Stimulated activated naive B cell treated with anti-CD40 and anti-IgM and Interleukin-4, amounts not matched to agents 10 μg/mL and 1 μg/mL and 100 μg/mL, for 72 hours (primary cell): ENCODE data around the gene EP400.

Source experiments
- ATAC-seq, 2 donors: fragments of 150-1000 bp; cut with Tn5 transposase; replicated peaks; 2 replicates each; pipeline ENCODE4 v1.10.0; 2021; ENCODE audit warnings: moderate library complexity in 1 of 2
- DNase-seq: peaks from one replicate; pipeline ENCODE4 v3.0.0; 2021
- H3K27ac Mint-ChIP-seq: one replicate; pipeline ENCODE4 v1.8.0; 2022; ENCODE audit warnings: mild to moderate bottlenecking, mixed read lengths
- H3K27me3 Mint-ChIP-seq, 2 donors: one replicate each; pipeline ENCODE4 v1.8.0; 2022; ENCODE audit warnings: mixed read lengths in 2 of 2
- H3K36me3 Mint-ChIP-seq, 2 donors: one replicate each; pipeline ENCODE4 v1.8.0; 2022; ENCODE audit warnings: mixed read lengths in 2 of 2, mild to moderate bottlenecking in 1 of 2
- H3K4me1 Mint-ChIP-seq, 2 donors: one replicate each; pipeline ENCODE4 v1.8.0; 2022; ENCODE audit warnings: mixed read lengths in 2 of 2, mild to moderate bottlenecking in 1 of 2
- H3K4me3 Mint-ChIP-seq, 2 donors: one replicate each; pipeline ENCODE4 v1.8.0; 2022; ENCODE audit warnings: mild to moderate bottlenecking in 2 of 2, mixed read lengths in 2 of 2, moderate library complexity in 1 of 2
- H3K9me3 Mint-ChIP-seq, 2 donors: one replicate each; pipeline ENCODE4 v1.8.0; 2022; ENCODE audit warnings: mixed read lengths in 2 of 2, mild to moderate bottlenecking in 1 of 2

Gene EP400, protein sequence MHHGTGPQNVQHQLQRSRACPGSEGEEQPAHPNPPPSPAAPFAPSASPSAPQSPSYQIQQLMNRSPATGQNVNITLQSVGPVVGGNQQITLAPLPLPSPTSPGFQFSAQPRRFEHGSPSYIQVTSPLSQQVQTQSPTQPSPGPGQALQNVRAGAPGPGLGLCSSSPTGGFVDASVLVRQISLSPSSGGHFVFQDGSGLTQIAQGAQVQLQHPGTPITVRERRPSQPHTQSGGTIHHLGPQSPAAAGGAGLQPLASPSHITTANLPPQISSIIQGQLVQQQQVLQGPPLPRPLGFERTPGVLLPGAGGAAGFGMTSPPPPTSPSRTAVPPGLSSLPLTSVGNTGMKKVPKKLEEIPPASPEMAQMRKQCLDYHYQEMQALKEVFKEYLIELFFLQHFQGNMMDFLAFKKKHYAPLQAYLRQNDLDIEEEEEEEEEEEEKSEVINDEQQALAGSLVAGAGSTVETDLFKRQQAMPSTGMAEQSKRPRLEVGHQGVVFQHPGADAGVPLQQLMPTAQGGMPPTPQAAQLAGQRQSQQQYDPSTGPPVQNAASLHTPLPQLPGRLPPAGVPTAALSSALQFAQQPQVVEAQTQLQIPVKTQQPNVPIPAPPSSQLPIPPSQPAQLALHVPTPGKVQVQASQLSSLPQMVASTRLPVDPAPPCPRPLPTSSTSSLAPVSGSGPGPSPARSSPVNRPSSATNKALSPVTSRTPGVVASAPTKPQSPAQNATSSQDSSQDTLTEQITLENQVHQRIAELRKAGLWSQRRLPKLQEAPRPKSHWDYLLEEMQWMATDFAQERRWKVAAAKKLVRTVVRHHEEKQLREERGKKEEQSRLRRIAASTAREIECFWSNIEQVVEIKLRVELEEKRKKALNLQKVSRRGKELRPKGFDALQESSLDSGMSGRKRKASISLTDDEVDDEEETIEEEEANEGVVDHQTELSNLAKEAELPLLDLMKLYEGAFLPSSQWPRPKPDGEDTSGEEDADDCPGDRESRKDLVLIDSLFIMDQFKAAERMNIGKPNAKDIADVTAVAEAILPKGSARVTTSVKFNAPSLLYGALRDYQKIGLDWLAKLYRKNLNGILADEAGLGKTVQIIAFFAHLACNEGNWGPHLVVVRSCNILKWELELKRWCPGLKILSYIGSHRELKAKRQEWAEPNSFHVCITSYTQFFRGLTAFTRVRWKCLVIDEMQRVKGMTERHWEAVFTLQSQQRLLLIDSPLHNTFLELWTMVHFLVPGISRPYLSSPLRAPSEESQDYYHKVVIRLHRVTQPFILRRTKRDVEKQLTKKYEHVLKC (N-terminal part only)

DNA sequence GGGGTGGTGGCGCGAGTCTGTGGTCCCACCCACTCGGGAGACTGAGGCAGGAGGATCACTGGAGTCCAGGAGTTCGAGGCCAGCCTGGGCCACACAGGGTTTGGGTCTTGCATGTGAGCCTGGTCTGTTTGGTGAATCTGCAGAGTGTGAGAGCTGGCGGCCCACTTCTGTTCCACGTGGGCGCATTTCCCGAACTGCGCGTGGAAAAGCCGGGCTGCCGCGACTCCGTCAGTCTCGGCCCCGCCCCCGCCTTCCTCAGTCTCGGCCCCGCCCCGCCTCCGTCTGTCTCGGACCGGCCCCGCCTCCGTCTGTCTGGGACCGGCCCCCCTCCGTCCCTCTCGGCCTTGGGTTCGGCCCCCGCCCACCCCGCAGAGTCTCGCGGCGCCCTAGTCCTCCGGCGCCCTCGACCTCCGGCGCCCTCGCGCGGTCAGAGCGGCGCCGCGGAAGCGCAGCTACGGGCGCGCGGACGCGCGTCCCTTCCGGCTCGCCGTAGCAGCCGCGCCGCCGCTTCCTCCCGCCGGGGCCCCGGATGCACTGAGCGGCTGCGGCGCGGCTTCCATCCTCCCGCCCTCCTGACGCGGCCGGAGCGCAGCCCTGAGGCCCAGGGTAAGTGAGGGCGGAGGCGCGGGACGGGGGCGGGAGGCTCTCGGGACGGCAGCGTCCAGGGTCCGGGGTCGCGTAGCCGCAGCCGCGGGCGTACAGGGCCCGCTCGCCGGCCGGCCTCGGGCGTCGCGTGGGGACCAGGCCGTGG, at the start of gene EP400:
TSS of gene EP400 (plus strand) at position 512 of the 751 bp plus-strand sequence. CDS start 10,678 bp downstream, outside the sequence.
- Mint-ChIP-seq H3K4me3 (peak within 1 kb of the TSS; percentile 88 to 91), H3K27ac (peak within 1 kb of the TSS; percentile 96), H3K9me3 (no peaks in the 10 kb centered on the region), H3K36me3 (peaks cover 7% of the 10 kb centered on the region in 2 donors), H3K4me1 (peaks cover 16 to 22% of the 10 kb centered on the region in 2 donors), H3K27me3 (no peaks in the 10 kb centered on the region)
- ATAC-seq (peak; percentile 92 to 93), DNase-seq (peak; percentile 88)

DNA sequence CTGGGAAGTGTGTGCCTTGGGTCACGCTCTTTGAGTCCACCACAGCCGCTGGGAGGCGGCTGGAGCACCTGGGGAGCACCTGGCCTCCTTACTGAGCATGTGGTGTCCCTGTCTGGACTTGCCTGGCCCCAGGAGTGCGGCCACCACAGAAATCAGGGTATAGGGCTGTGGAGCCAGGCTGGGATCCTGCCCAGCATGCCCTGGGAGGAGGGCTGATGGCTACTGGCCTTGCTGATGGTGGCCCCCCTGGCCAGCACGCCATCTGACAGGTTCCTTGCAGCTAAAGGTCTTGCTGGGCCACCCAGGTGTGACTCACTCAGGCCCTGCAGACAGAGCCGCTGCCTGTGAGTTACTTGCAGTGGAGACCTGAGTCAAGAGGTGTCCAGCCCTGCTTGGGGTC, 49.3 kb upstream of the EP400 start:
- Mint-ChIP-seq H3K4me1 (peaks cover 14 to 38% of the 10 kb centered on the region in 2 donors), H3K4me3 (no peak overlapping the region), H3K27me3 (no peaks in the 10 kb centered on the region), H3K36me3 (peaks cover 0 to 6% of the 10 kb centered on the region in 2 donors), H3K27ac (no peak overlapping the region), H3K9me3 (no peaks in the 10 kb centered on the region)
- DNase-seq (no peak), ATAC-seq (no peak)

DNA sequence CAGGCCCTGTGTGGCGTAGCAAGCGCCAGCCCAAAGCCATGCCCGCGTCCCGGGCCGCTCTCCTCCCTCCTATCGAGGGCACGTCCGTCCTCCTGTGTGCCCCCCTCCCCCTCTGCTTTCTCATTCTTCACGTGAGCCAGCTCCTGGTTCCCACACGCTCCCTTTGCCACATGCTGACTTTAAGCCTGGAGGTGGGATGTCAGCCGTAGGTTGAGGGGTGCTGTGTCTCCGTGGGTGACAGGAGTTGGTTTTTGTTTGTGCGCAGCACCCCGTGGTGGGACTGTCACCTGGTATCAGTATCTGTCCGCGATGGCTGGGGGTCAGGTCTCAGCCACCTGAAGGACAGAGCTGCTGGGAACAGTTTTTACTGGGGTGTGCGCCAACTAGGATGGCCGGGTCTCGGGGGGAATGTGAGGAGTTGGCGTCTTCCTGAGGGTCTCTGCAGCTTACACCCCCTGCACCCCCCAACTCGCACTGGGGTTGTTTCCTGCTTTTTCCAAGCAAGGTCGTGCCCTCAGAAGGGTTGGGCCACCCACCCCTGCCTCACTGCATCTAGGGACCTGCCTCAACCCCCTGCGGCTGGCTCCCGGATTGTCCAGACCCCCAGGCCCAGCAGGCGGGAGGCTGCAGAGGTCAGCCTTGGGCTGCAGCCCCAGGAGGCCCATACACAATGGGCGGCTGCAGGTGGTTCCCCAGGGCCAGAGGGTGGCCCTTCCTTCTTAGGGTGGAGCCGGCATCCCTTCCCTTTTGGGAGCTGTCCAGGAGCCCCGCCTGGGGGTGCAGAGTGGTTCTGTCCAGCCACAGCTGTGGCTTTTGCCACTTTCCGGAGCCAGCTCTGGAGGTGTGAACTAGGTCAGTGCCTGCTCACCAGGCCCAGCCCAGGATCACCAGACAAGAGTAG, 48.1 kb upstream of the EP400 start:
- Mint-ChIP-seq H3K4me3 (no peak overlapping the region), H3K36me3 (peaks cover 0 to 6% of the 10 kb centered on the region in 2 donors), H3K27me3 (no peaks in the 10 kb centered on the region), H3K4me1 (peaks cover 9 to 30% of the 10 kb centered on the region in 2 donors), H3K9me3 (no peaks in the 10 kb centered on the region), H3K27ac (no peak overlapping the region)
- DNase-seq (no peak), ATAC-seq (no peak)

DNA sequence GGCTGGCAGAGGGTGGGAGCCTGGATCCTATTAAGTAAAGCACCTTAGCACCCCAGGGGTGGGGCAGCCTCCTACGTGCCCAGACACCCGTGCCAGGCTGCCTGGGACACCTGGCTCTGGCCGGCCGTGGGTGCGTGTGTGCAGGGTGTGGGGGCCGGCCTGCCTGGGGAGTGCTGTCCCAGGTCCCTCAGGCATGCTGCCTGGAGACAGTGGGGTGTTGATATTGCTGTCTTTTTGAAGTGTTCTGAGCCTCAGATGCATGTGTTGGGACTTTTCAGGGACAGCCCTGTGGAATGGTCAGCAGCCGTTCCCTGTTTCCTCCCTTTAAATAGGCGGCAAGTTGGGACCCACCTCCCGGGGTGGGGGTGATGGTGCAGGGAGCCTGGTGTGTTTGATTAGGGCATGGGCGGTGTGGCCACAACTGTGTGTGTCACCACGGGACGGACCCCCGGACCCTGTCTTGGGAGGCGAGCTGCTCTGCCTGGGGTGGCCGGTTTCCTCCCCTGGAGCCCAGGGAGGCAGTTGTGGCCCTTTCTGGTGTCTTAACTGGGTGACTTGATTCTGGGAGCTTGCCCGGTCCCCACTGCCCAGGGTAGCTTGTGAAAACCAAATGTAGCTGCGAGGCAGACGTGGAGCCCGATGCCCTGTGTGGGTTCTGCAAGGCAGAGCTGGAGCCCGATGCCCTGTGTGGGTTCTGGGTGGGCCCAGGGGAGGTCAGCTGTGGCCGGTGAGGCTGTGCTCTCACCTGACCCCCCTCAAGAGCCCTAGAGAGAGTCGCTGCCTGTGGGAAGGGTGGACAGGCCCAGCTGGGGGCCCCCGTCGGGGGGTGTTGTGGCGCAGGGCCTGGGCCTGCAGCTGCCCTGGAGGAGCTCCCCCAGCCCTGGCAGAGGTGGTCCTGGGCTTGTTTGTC, 47.2 kb upstream of the EP400 start:
- Mint-ChIP-seq H3K36me3 (peaks cover 0 to 6% of the 10 kb centered on the region in 2 donors), H3K27ac (no peak overlapping the region), H3K4me1 (peaks cover 6 to 21% of the 10 kb centered on the region in 2 donors), H3K27me3 (no peaks in the 10 kb centered on the region), H3K9me3 (no peaks in the 10 kb centered on the region), H3K4me3 (no peak overlapping the region)
- ATAC-seq: no peak
- no peak for DNase-seq

DNA sequence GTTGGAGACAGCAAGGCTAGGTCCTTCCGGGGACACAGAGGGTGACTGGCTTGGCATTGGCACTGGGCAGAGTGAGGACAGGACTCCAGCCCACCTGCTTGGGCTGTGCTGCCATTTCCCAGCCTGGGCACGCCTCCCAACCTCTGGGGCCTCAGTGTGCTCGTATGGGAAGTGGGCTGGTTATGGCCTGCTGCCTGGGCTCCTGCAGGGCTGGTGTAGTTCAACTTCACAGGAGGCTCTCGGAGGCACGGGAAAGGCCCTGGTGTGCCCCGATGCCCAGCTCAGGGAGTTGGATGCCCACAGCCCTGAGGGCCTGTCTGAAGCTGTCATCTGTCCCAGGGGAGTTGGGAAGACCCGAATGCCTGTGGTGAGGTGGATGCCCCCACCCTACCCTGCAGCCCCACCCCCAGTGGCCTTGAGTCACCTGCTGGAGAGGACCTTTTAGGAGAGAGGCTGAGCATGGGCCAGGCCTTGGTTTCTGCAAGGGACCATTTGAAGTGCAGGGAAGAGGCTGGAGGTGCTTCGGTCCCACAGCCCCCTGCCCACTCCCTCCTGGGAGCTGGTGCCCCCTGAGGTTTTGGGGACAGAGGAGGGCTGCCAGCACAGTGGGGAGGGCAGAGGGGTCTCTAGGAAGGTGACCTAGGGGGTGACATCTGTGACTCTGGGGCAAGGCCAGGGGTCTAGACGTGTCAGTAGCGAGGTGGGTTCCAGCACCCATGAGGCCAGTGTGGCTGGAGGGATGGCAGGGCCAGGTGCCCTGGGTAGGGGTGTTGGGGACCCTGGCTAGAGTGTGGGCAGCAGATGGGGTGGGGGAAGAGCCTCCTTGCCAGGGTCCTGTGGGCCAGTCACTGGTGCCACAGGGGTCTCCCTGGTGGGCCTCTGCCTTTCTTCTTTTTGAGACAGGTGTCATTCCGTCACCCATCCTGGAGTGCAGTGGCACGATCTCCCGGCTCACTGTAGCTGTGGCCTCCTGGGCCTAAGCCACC, 46.2 kb upstream of the EP400 start:
- Mint-ChIP-seq H3K27me3 (no peaks in the 10 kb centered on the region), H3K27ac (no peak overlapping the region), H3K4me3 (no peak overlapping the region), H3K4me1 (peaks cover 5 to 17% of the 10 kb centered on the region in 2 donors), H3K9me3 (no peaks in the 10 kb centered on the region), H3K36me3 (peaks cover 0 to 6% of the 10 kb centered on the region in 2 donors)
- no peak for ATAC-seq
- no peak for DNase-seq

DNA sequence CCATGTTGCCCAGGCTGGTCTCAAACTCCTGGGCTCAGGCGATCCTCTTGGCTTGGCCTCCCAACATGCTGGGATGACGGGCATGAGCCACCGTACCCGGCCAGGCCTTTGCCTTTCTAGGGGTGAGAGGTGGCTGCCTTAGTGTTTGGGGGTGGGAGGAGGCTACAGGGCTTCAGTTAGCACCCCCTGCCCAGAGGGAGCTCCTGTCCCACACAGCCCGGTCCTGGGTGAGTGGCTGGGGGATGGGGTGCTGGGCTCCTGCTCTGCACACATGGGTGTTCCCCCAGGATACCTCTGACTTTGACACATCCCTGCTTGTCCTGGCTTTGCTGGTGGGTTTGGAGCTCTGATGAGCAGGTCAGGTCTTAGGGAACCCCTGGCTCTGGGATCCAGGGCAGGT, 45.4 kb upstream of the EP400 start:
- no peak overlapping the region for H3K4me3 Mint-ChIP-seq
- no peaks in the 10 kb centered on the region for H3K27me3 Mint-ChIP-seq
- H3K9me3 Mint-ChIP-seq: no peaks in the 10 kb centered on the region
- no peak for ATAC-seq
- no peak for DNase-seq
- H3K27ac Mint-ChIP-seq: peak overlapping the region; percentile 44
- peaks cover 5 to 17% of the 10 kb centered on the region in 2 donors for H3K4me1 Mint-ChIP-seq
- peaks cover 4 to 9% of the 10 kb centered on the region in 2 donors for H3K36me3 Mint-ChIP-seq

DNA sequence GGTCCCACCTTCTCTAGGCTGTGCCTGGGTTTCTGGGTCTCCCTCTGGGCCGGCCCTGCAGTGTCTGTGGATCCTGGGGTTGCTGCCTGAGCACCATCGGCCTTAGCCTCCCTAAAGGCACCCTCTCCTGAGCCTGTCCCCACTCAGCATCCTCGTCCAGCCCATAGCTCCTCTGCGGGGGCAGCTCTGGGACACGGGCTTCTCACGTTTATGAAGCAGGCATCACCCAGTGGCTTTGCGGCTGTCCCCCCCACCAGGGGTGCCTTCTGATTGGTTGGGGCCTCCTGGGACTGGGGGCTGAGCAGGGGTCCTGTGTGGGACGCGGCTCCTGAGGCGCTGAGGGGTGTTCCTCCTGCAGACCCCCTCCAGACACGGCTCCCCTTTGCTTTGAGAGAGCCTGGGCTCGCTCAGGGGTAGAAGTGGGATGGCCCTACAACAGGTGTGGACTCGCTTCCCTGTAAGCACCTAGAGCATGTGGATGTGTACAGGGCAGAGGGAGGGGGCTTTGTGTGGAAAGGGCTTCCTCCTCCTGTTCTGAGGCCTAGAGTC, 44.6 kb upstream of the EP400 start:
- DNase-seq (no peak), ATAC-seq (no peak)
- Mint-ChIP-seq H3K36me3 (peaks cover 4 to 8% of the 10 kb centered on the region in 2 donors), H3K9me3 (no peaks in the 10 kb centered on the region), H3K27ac (peak overlapping the region; percentile 20), H3K4me3 (no peak overlapping the region), H3K27me3 (no peaks in the 10 kb centered on the region), H3K4me1 (peaks cover 5 to 14% of the 10 kb centered on the region in 2 donors)

DNA sequence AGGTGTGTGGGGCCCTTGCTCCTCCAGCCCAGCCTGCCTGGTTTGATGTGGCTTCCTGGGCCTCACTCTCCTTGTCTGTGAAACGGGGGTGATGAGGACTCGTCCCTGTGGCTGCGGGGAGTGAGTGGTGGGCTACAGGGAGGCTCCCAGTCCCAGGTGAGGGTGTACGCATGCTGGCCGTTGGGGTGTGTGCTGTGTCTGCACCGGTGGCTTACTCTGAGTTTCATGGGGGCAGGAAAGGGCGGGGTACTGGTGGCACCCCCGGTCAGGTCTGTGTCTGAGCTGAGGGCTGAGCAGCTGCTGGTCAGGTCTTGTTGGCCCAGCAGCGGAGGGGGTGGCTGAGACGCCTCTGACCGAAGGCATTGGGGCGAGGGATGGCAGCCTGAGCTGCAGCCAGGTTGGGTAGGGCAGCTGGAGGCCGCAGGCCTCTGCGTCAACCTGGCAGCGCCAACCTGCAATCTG, 44.1 kb upstream of the EP400 start:
- H3K4me3 Mint-ChIP-seq: no peak overlapping the region
- peaks cover 5 to 10% of the 10 kb centered on the region in 2 donors for H3K4me1 Mint-ChIP-seq
- no peaks in the 10 kb centered on the region for H3K9me3 Mint-ChIP-seq
- DNase-seq: no peak
- peaks cover 4 to 6% of the 10 kb centered on the region in 2 donors for H3K36me3 Mint-ChIP-seq
- no peaks in the 10 kb centered on the region for H3K27me3 Mint-ChIP-seq
- H3K27ac Mint-ChIP-seq: peak overlapping the region; percentile 20
- no peak for ATAC-seq

DNA sequence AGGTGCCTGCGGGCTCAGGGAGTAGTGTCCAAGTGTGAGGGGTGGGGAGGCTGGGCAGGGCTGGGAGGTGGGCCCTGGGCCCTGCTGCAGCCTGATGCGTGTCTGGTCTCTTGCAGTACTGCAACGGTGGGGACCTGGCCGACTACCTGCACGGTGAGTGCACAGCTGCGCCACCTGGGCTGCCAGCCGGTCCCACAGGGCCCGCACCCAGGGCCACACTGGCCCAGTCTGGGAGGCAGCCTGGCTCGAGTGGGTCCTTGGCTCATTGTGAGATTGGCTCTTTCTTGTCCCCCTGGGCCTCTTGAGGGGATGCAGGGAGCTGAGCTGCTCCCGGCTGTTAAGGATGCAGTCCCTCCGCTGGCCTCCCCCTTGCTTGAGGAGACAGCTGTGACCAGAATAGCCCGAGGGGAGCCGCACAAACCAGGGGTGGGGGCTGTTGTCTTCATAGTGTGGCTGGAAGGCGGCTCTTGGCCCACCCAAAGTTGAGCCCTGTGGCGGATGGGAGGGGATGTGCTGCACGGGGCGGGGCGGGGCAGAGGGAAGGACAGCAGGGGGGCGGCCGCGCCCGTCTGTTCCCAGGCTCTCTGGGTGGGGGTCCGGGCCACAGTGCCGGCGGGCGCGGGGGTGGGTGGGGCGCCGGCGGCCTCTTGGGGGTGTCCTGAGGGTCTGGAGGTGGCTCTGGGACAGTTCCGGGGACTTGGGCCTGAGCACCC, 42.2 kb upstream of the EP400 start:
- DNase-seq (no peak), ATAC-seq (no peak)
- H3K27me3 Mint-ChIP-seq: no peaks in the 10 kb centered on the region
- H3K36me3 Mint-ChIP-seq: peaks cover 7 to 11% of the 10 kb centered on the region in 2 donors
- no peak overlapping the region for H3K4me3 Mint-ChIP-seq
- no peaks in the 10 kb centered on the region for H3K9me3 Mint-ChIP-seq
- peaks cover 2 to 5% of the 10 kb centered on the region in 2 donors for H3K4me1 Mint-ChIP-seq
- no peak overlapping the region for H3K27ac Mint-ChIP-seq
